ENCODE data around the gene LRBA.
"Not testable (repeated sequence)": the region's sequence is repeated elsewhere in the genome, so short reads cannot be mapped to it uniquely, and the experiment has no call there.

Gene LRBA

GRCh38 chr4:150949342-150949741 is 65.7 kb downstream of the LRBA start:
- DNase-seq (ENCODE audit: extremely low read depth in 1 of 2, low read depth in 1 of 2): no peak

GRCh38 chr4:150948710-150949109 is 66.4 kb downstream of the LRBA start:
- DNase-seq (ENCODE audit: extremely low read depth in 1 of 2, low read depth in 1 of 2): no peak

GRCh38 chr4:150948074-150948473 is 67.0 kb downstream of the LRBA start:
- no peak for DNase-seq (ENCODE audit: extremely low read depth in 1 of 2, low read depth in 1 of 2)

- no peak for DNase-seq (ENCODE audit: extremely low read depth in 1 of 2, low read depth in 1 of 2)
Observed at GRCh38 chr4:150944660-150945059, 70.4 kb downstream of the LRBA start.

GRCh38 chr4:150943818-150944217 is 71.3 kb downstream of the LRBA start:
- DNase-seq (ENCODE audit: extremely low read depth in 1 of 2, low read depth in 1 of 2): no peak

GRCh38 chr4:150943126-150943525 is 72.0 kb downstream of the LRBA start:
- DNase-seq (ENCODE audit: extremely low read depth in 1 of 2, low read depth in 1 of 2): no peak

GRCh38 chr4:150942539-150942938 is 72.5 kb downstream of the LRBA start:
- DNase-seq (ENCODE audit: extremely low read depth in 1 of 2, low read depth in 1 of 2): no peak

GRCh38 chr4:150940123-150940522 is 75.0 kb downstream of the LRBA start:
- no peak for DNase-seq (ENCODE audit: extremely low read depth in 1 of 2, low read depth in 1 of 2)

GRCh38 chr4:150939530-150939929 is 75.6 kb downstream of the LRBA start:
- no peak for DNase-seq (ENCODE audit: extremely low read depth in 1 of 2, low read depth in 1 of 2)

GRCh38 chr4:150938873-150939499 is 76.1 kb downstream of the LRBA start:
- DNase-seq (ENCODE audit: extremely low read depth in 1 of 2, low read depth in 1 of 2): no peak

GRCh38 chr4:150938417-150938816 is 76.7 kb downstream of the LRBA start:
- DNase-seq (ENCODE audit: extremely low read depth in 1 of 2, low read depth in 1 of 2): no peak

GRCh38 chr4:150934022-150934421 is 81.1 kb downstream of the LRBA start:
- DNase-seq (ENCODE audit: extremely low read depth in 1 of 2, low read depth in 1 of 2): no peak

- DNase-seq (ENCODE audit: extremely low read depth in 1 of 2, low read depth in 1 of 2): no peak
Observed at GRCh38 chr4:150931796-150932195, 83.3 kb downstream of the LRBA start.

GRCh38 chr4:150931005-150931404 is 84.1 kb downstream of the LRBA start:
- no peak for DNase-seq (ENCODE audit: extremely low read depth in 1 of 2, low read depth in 1 of 2)

GRCh38 chr4:150923945-150924344 is 91.1 kb downstream of the LRBA start:
- DNase-seq (ENCODE audit: extremely low read depth in 1 of 2, low read depth in 1 of 2): no peak

GRCh38 chr4:150921486-150921885 is 93.6 kb downstream of the LRBA start:
- DNase-seq (ENCODE audit: extremely low read depth in 1 of 2, low read depth in 1 of 2): not testable (repeated sequence)

- DNase-seq (ENCODE audit: extremely low read depth in 1 of 2, low read depth in 1 of 2): not testable (repeated sequence)
Observed at GRCh38 chr4:150918562-150918961, 96.5 kb downstream of the LRBA start.

GRCh38 chr4:150911326-150911725 is 103.8 kb downstream of the LRBA start:
- no peak for DNase-seq (ENCODE audit: extremely low read depth in 1 of 2, low read depth in 1 of 2)

- no peak for DNase-seq (ENCODE audit: extremely low read depth in 1 of 2, low read depth in 1 of 2)
Observed at GRCh38 chr4:150909116-150909515, 106.0 kb downstream of the LRBA start.

GRCh38 chr4:150906987-150907633 is 108.0 kb downstream of the LRBA start:
- DNase-seq (ENCODE audit: extremely low read depth in 1 of 2, low read depth in 1 of 2): no peak

- no peak for DNase-seq (ENCODE audit: extremely low read depth in 1 of 2, low read depth in 1 of 2)
Observed at GRCh38 chr4:150904671-150905070, 110.4 kb downstream of the LRBA start.

- DNase-seq (ENCODE audit: extremely low read depth in 1 of 2, low read depth in 1 of 2): no peak
Observed at GRCh38 chr4:150903603-150904002, 111.5 kb downstream of the LRBA start.

GRCh38 chr4:150896497-150896896 is 118.6 kb downstream of the LRBA start:
- DNase-seq (ENCODE audit: extremely low read depth in 1 of 2, low read depth in 1 of 2): no peak
